Endothelial cell (in vitro differentiated cells): ENCODE results near the gene MYH9. TPM values are rescaled to one million over a fixed set of nuclear protein-coding genes. Genes with fewer than 3 reads are reported as not detected.

Experiments used
- DNase-seq: peaks from one replicate; pipeline ENCODE4 v3.0.0; 2021; ENCODE audit warnings: low spot score
- H3K27ac Mint-ChIP-seq: one replicate; pipeline ENCODE4 v1.8.0; 2021; ENCODE audit warnings: mixed read lengths, inconsistent platforms; ENCODE audit not compliant: unreplicated experiment
- H3K27me3 Mint-ChIP-seq: one replicate; pipeline ENCODE4 v1.8.0; 2021; ENCODE audit warnings: mild to moderate bottlenecking, moderate library complexity, mixed read lengths, inconsistent platforms; ENCODE audit not compliant: unreplicated experiment
- H3K36me3 Mint-ChIP-seq: one replicate; pipeline ENCODE4 v1.8.0; 2021; ENCODE audit warnings: mild to moderate bottlenecking, low read depth, mixed read lengths, inconsistent platforms; ENCODE audit not compliant: unreplicated experiment
- H3K4me1 Mint-ChIP-seq: one replicate; pipeline ENCODE4 v1.8.0; 2021; ENCODE audit warnings: mild to moderate bottlenecking, mixed read lengths, inconsistent platforms; ENCODE audit not compliant: unreplicated experiment
- H3K4me3 Mint-ChIP-seq: one replicate; pipeline ENCODE4 v1.8.0; 2021; ENCODE audit warnings: mild to moderate bottlenecking, mixed read lengths, inconsistent platforms; ENCODE audit not compliant: unreplicated experiment
- H3K9me3 Mint-ChIP-seq: one replicate; pipeline ENCODE4 v1.8.0; 2021; ENCODE audit warnings: mixed read lengths, inconsistent platforms; ENCODE audit not compliant: unreplicated experiment
- CTCF ChIP-seq: fragments of 200-600 bp; sonication (generic); IDR thresholded peaks from one replicate; pipeline ENCODE4 v1.5.0; 2021; ENCODE audit warnings: antibody characterized with exemption; ENCODE audit not compliant: unreplicated experiment
- long read RNA-seq: library from polyadenylated mRNA; unstranded; transcript quantifications from one replicate; pipeline ENCODE4 v2.0.0, GENCODE V29; 2020; ENCODE audit not compliant: unreplicated experiment
- total RNA-seq: library from RNA; stranded (reverse); fragmentation: NEBNext Ultra II Directional; extraction: Animal tissue kit (Norgen Biotek cat#: 25700); gene quantifications from one replicate; pipeline ENCODE4 v1.2.1, GENCODE V29; 2021; ENCODE audit not compliant: unreplicated experiment

Gene MYH9
- total RNA-seq = 931 TPM
- long read RNA-seq, partial matches to known transcripts = 31 of 41 reads
- long read RNA-seq, other reads (novel, unspliced or antisense) = 10 of 41 reads

- peaks cover 5% of the 10 kb centered on the region for H3K9me3 Mint-ChIP-seq
- H3K27me3 Mint-ChIP-seq = peaks cover 14% of the 10 kb centered on the region
- peak within 1 kb of the TSS; percentile 88 for H3K27ac Mint-ChIP-seq
- peaks cover 14% of the 10 kb centered on the region for H3K36me3 Mint-ChIP-seq
- peak; percentile 99 for DNase-seq
- H3K4me3 Mint-ChIP-seq = peak within 1 kb of the TSS; percentile 98
- TF ChIP-seq CTCF = no peak
- peaks cover 28% of the 10 kb centered on the region for H3K4me1 Mint-ChIP-seq
Measured at GRCh38 chr22:36387959-36388726, at the start of gene MYH9. TSS of gene MYH9 (minus strand) at chr22:36387967. CDS start at chr22:36349236, 38,731 bp downstream.

GRCh38 chr22:36435516-36436415, 48.0 kb upstream of the MYH9 start:
- no peaks in the 10 kb centered on the region for H3K9me3 Mint-ChIP-seq
- H3K27ac Mint-ChIP-seq = peak overlapping the region; percentile 26
- peaks cover 19% of the 10 kb centered on the region for H3K4me1 Mint-ChIP-seq
- peaks cover 2% of the 10 kb centered on the region for H3K27me3 Mint-ChIP-seq
- H3K4me3 Mint-ChIP-seq = no peak overlapping the region
- no peak for TF ChIP-seq CTCF
- no peaks in the 10 kb centered on the region for H3K36me3 Mint-ChIP-seq
- no peak for DNase-seq

- H3K27me3 Mint-ChIP-seq = peaks cover 2% of the 10 kb centered on the region
- no peak for DNase-seq
- no peaks in the 10 kb centered on the region for H3K36me3 Mint-ChIP-seq
- H3K9me3 Mint-ChIP-seq = no peaks in the 10 kb centered on the region
- no peak overlapping the region for H3K27ac Mint-ChIP-seq
- no peak overlapping the region for H3K4me3 Mint-ChIP-seq
- TF ChIP-seq CTCF = no peak
- peaks cover 19% of the 10 kb centered on the region for H3K4me1 Mint-ChIP-seq
Measured at GRCh38 chr22:36433318-36434231, 45.8 kb upstream of the MYH9 start.

- no peaks in the 10 kb centered on the region for H3K9me3 Mint-ChIP-seq
- DNase-seq = no peak
- no peak overlapping the region for H3K4me3 Mint-ChIP-seq
Measured at GRCh38 chr22:36432592-36433317, 45.0 kb upstream of the MYH9 start.

More at GRCh38 chr22:36432592-36433317, 45.0 kb upstream of the MYH9 start:
- no peak overlapping the region for H3K27ac Mint-ChIP-seq
- H3K27me3 Mint-ChIP-seq = peaks cover 2% of the 10 kb centered on the region
- TF ChIP-seq CTCF = no peak
- H3K4me1 Mint-ChIP-seq = peaks cover 22% of the 10 kb centered on the region
- H3K36me3 Mint-ChIP-seq = no peaks in the 10 kb centered on the region
